K562 (cell line): ENCODE results near the gene KBTBD4. TPM values are rescaled to one million over a fixed set of nuclear protein-coding genes. Genes with fewer than 3 reads are reported as not detected.
A peak's percentile ranks its signal among the peaks of the same experiment; 100 is the strongest.

Source experiments
- ATF6 ChIP-seq: sonication (generic); formaldehyde crosslinking; IDR thresholded peaks from 2 replicates; pipeline ENCODE4 v1.4.0; 2020; ENCODE audit warnings: mild to moderate bottlenecking, missing genetic modification reagents
- BRD4 ChIP-seq: fragments of 200-600 bp; sonication (generic); IDR thresholded peaks from 2 replicates; pipeline ENCODE4 v1.6.1; 2017; ENCODE audit warnings: inconsistent platforms
- DDX20 ChIP-seq: fragments of 450-650 bp; IDR thresholded peaks from 2 replicates; pipeline ENCODE4 v1.6.1; 2016; ENCODE audit warnings: missing genetic modification characterization, low read depth, mild to moderate bottlenecking, missing compliant biosample characterization, moderate library complexity
- EP300 ChIP-seq: IDR thresholded peaks from 2 replicates; pipeline ENCODE4 v1.6.1; 2012; ENCODE audit warnings: low read length, improper control_type of control experiment
- KLF16 ChIP-seq: IDR thresholded peaks from 2 replicates; pipeline ENCODE4 v1.6.1; 2016; ENCODE audit warnings: antibody characterized with exemption
- NR2F6 ChIP-seq: fragments of 450-650 bp; formaldehyde crosslinking; IDR thresholded peaks from 2 replicates; pipeline ENCODE4 v1.4.0; 2020; ENCODE audit warnings: mild to moderate bottlenecking
- POU5F1 ChIP-seq: fragments of 150-350 bp; IDR thresholded peaks from 2 replicates; pipeline ENCODE4 v1.6.1; 2014; ENCODE audit warnings: borderline replicate concordance, low read length, low read depth, mild to moderate bottlenecking; ENCODE audit not compliant: partially characterized antibody
- PTBP1 ChIP-seq: fragments of 200-400 bp; formaldehyde crosslinking; IDR thresholded peaks from 2 replicates; pipeline ENCODE4 v1.6.1; 2017; ENCODE audit warnings: low read depth, low read length
- RFX1 ChIP-seq: fragments of 450-650 bp; IDR thresholded peaks from 2 replicates; pipeline ENCODE4 v1.6.1; 2016; ENCODE audit warnings: mild to moderate bottlenecking, moderate library complexity
- SMARCE1 ChIP-seq: fragments of 450-650 bp; IDR thresholded peaks from 2 replicates; pipeline ENCODE4 v1.7.1; 2016; ENCODE audit warnings: mild to moderate bottlenecking
- SNAPC5 ChIP-seq: fragments of 250-450 bp; sonication (Bioruptor Pico); IDR thresholded peaks from 2 replicates; pipeline ENCODE4 v1.8.0; 2021; ENCODE audit warnings: moderate library complexity, mild to moderate bottlenecking, inconsistent platforms
- SOX6 ChIP-seq: fragments of 450-650 bp; IDR thresholded peaks from 2 replicates; pipeline ENCODE4 v1.6.1; 2014; ENCODE audit warnings: mild to moderate bottlenecking
- TARDBP ChIP-seq: fragments of 450-650 bp; IDR thresholded peaks from 2 replicates; pipeline ENCODE4 v1.6.1; 2016
- TFAP4 ChIP-seq: sonication (generic); formaldehyde crosslinking; IDR thresholded peaks from 2 replicates; pipeline ENCODE4 v1.8.0; 2022; ENCODE audit warnings: missing genetic modification reagents, mild to moderate bottlenecking, moderate library complexity, borderline replicate concordance
- ZBTB17 ChIP-seq: fragments of 450-650 bp; formaldehyde crosslinking; IDR thresholded peaks from 2 replicates; pipeline ENCODE4 v1.4.0; 2020; ENCODE audit warnings: mild to moderate bottlenecking
- ZBTB9 ChIP-seq: fragments of 450-650 bp; formaldehyde crosslinking; IDR thresholded peaks from 2 replicates; pipeline ENCODE4 v1.4.0; 2020; ENCODE audit warnings: mild to moderate bottlenecking, moderate library complexity
- ZNF518B ChIP-seq: fragments of 250-450 bp; sonication (Bioruptor Pico); IDR thresholded peaks from 2 replicates; pipeline ENCODE4 v1.5.0; 2021; ENCODE audit warnings: mild to moderate bottlenecking, moderate library complexity
- ZNF551 ChIP-seq: fragments of 250-450 bp; sonication (Bioruptor Pico); IDR thresholded peaks from 2 replicates; pipeline ENCODE4 v1.5.0; 2021; ENCODE audit warnings: mild to moderate bottlenecking, moderate library complexity
- polyA plus RNA-seq, 8 experiments: library from polyadenylated mRNA; depleted of rRNA in 4 of 8; stranded (reverse) in 5 of 8; unstranded in 3 of 8; fragments of >200 nt; fragmentation: Nextera tagmentation in 2 of 8; fragmentation: Illumina TruSeq in 1 of 8; extraction: Ambion mirVana in 2 of 8; extraction: Trizol in 1 of 8; gene quantifications; 2 replicates each; pipeline versions ENCODE4 v1.2.1 to v1.2.3, GENCODE V29; 2011 to 2014; ENCODE audit warnings: inconsistent platforms in 1 of 8, missing spikeins in 1 of 8
- total RNA-seq, 7 experiments: library from RNA; depleted of rRNA in 6 of 7; stranded (reverse); fragments of >200 nt in 6 of 7; fragmentation: Illumina TruSeq in 2 of 7; extraction: Trizol in 2 of 7; gene quantifications; 2 replicates each; pipeline versions ENCODE4 v1.2.1 to v1.2.3, GENCODE V29; 2011 to 2021; ENCODE audit warnings: low replicate concordance in 1 of 7

KBTBD4 gene
- total and polyA plus RNA-seq, 9 of the 15 experiments (the other 6 are each of a cell fraction or from before 2014, with no cell fraction given) = 7.0 to 33.9 (median 13.3) TPM

GRCh38 chr11:47578524-47579494 lies at the start of gene KBTBD4, which contains the start of gene NDUFS3 (continued):
- no peak for TF ChIP-seq ZNF518B (CRISPR knock-in tag)
- TF ChIP-seq KLF16 = no peak
- no peak for TF ChIP-seq NR2F6 (CRISPR knock-in tag)
- TF ChIP-seq SNAPC5 (CRISPR knock-in tag) = no peak
- TF ChIP-seq RFX1 = peak; percentile 99
- TF ChIP-seq TFAP4 = peak; percentile 93
- peak; percentile 69 for TF ChIP-seq SOX6
- no peak for TF ChIP-seq PTBP1
- no peak; the same call in 1 of the 2 replicates for TF ChIP-seq ATF6
- TF ChIP-seq ZBTB9 = no peak; the same call in 1 of the 2 replicates
- peak; percentile 39 for TF ChIP-seq POU5F1
- peak; percentile 71; the same call in 1 of the 2 replicates for TF ChIP-seq SMARCE1
- TF ChIP-seq DDX20 (tag) = no peak
- peak; percentile 53 for TF ChIP-seq EP300
- no peak for TF ChIP-seq ZNF551 (CRISPR knock-in tag)
- TF ChIP-seq BRD4 = peak; percentile 97
- 0 out of 2 replicates have a peak, but pooled peaks have one; percentile 34 for TF ChIP-seq ZBTB17 (CRISPR knock-in tag)
- TF ChIP-seq TARDBP = peak; percentile 84; the same call in 1 of the 2 replicates
